ENCODE measurements around the gene HDAC3. TPM values are rescaled to one million over a fixed set of nuclear protein-coding genes. Genes with fewer than 3 reads are reported as not detected.
"Not testable (repeated sequence)": the region's sequence is repeated elsewhere in the genome, so short reads cannot be mapped to it uniquely, and the experiment has no call there.

Gene HDAC3
- total RNA-seq, 1 donor from 2014 or later: 44.7 TPM

- TF ChIP-seq POLR2A (IDR thresholded peaks at IDR 0.05) (no peak), POLR2AphosphoS5 (IDR thresholded peaks at IDR 0.05; ENCODE audit: insufficient read depth in 1 of 2, low read depth in 1 of 2) (no peak), CTCF (IDR thresholded peaks at IDR 0.05) (no peak)
- H3K27ac ChIP-seq: no peak overlapping the region
- intact Hi-C loops (cut with DNase I): no loop called here
- H3K4me1 ChIP-seq: peaks cover 14% of the 10 kb centered on the region
- no peaks in the 10 kb centered on the region for H3K9me3 ChIP-seq
- no peaks in the 10 kb centered on the region for H3K27me3 ChIP-seq
- H3K36me3 ChIP-seq: no peaks in the 10 kb centered on the region
- no peak overlapping the region for H3K4me3 ChIP-seq
- DNase-seq (ENCODE audit: extremely low spot score in 2 of 2): no peak
Measured at GRCh38 chr5:141611289-141611688, 25.4 kb downstream of the HDAC3 start.

GRCh38 chr5:141609921-141610320 lies 26.7 kb downstream of the HDAC3 start:
- H3K9me3 ChIP-seq; H3K27ac ChIP-seq; DNase-seq (ENCODE audit: extremely low spot score in 2 of 2); H3K27me3 ChIP-seq; H3K4me3 ChIP-seq; H3K36me3 ChIP-seq; intact Hi-C loops (cut with DNase I): not testable (repeated sequence)
- peaks cover 22% of the 10 kb centered on the region for H3K4me1 ChIP-seq

- no peak for TF ChIP-seq POLR2AphosphoS5 (IDR thresholded peaks at IDR 0.05; ENCODE audit: insufficient read depth in 1 of 2, low read depth in 1 of 2)
- TF ChIP-seq CTCF (IDR thresholded peaks at IDR 0.05): no peak
- TF ChIP-seq POLR2A (IDR thresholded peaks at IDR 0.05): no peak
- intact Hi-C loops (cut with DNase I): no loop called here
- Histone ChIP-seq H3K27me3 (no peaks in the 10 kb centered on the region), H3K27ac (no peak overlapping the region), H3K4me3 (no peak overlapping the region), H3K36me3 (no peaks in the 10 kb centered on the region), H3K4me1 (peaks cover 31% of the 10 kb centered on the region), H3K9me3 (no peaks in the 10 kb centered on the region)
- DNase-seq (ENCODE audit: extremely low spot score in 2 of 2): no peak
Measured at GRCh38 chr5:141609044-141609443, 27.6 kb downstream of the HDAC3 start.

- H3K4me1 ChIP-seq: peaks cover 35% of the 10 kb centered on the region
- H3K4me3 ChIP-seq: no peak overlapping the region
- no peak for TF ChIP-seq CTCF (IDR thresholded peaks at IDR 0.05)
- TF ChIP-seq POLR2AphosphoS5 (IDR thresholded peaks at IDR 0.05; ENCODE audit: insufficient read depth in 1 of 2, low read depth in 1 of 2): no peak
- TF ChIP-seq POLR2A (IDR thresholded peaks at IDR 0.05): no peak
- DNase-seq (ENCODE audit: extremely low spot score in 2 of 2): no peak
- H3K27me3 ChIP-seq: no peaks in the 10 kb centered on the region
- no peak overlapping the region for H3K27ac ChIP-seq
- no peaks in the 10 kb centered on the region for H3K9me3 ChIP-seq
- intact Hi-C loops (cut with DNase I): no loop called here
- no peaks in the 10 kb centered on the region for H3K36me3 ChIP-seq
Measured at GRCh38 chr5:141608557-141608956, 28.1 kb downstream of the HDAC3 start.

- Histone ChIP-seq H3K4me3 (no peak overlapping the region), H3K9me3 (no peaks in the 10 kb centered on the region), H3K36me3 (no peaks in the 10 kb centered on the region), H3K27me3 (no peaks in the 10 kb centered on the region), H3K4me1 (peaks cover 37% of the 10 kb centered on the region), H3K27ac (no peak overlapping the region)
- intact Hi-C loops (cut with DNase I): no loop called here
- DNase-seq (ENCODE audit: extremely low spot score in 2 of 2): no peak
- no peak for TF ChIP-seq POLR2AphosphoS5 (IDR thresholded peaks at IDR 0.05; ENCODE audit: insufficient read depth in 1 of 2, low read depth in 1 of 2)
- TF ChIP-seq CTCF (IDR thresholded peaks at IDR 0.05): no peak
- no peak for TF ChIP-seq POLR2A (IDR thresholded peaks at IDR 0.05)
Measured at GRCh38 chr5:141608046-141608445, 28.6 kb downstream of the HDAC3 start.

Data from vagina (tissue), 2 donors.